Fibroblast of mammary gland (primary cell): ENCODE measurements around the gene KIAA1958.
"Not testable (repeated sequence)": the region's sequence is repeated elsewhere in the genome, so short reads cannot be mapped to it uniquely, and the experiment has no call there.

ENCODE experiments used
- DNase-seq: peaks from one replicate; pipeline ENCODE4 v3.0.0-alpha.2; 2010; ENCODE audit warnings: low read depth
- H3K4me3 ChIP-seq: 2 replicates; pipeline ENCODE4 v1.5.1; 2011; ENCODE audit warnings: low read depth, mild to moderate bottlenecking, low read length, moderate library complexity; ENCODE audit not compliant: control insufficient read depth
- TF ChIP-seq, protein P1 (sequence below): conservative IDR thresholded peaks from 2 replicates; pipeline ENCODE4 v1.5.1; 2011; ENCODE audit warnings: low read depth, low read length, inconsistent platforms; ENCODE audit not compliant: control insufficient read depth, insufficient read depth

The KIAA1958 gene

DNA sequence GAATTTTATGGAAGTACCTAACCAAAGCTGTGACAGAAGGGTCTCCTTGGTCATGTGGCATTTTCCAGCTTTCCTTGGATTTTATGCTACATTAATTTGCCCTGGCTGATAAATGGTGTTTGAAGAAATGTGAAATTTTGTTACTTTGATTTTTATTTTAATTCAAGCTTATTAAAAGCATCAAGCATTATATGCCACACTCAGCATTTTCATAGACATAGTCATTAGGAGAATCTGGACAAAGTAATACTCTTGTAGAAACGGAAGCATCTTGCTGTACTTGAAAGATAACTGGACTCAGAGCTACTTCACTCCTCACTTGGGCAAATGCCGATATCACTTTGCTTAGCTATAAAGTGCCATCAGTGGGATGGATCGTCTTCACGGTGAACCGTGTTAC lies 177.1 kb downstream of the KIAA1958 start:
- H3K4me3 ChIP-seq: no peak overlapping the region
- TF ChIP-seq, protein P1, sequence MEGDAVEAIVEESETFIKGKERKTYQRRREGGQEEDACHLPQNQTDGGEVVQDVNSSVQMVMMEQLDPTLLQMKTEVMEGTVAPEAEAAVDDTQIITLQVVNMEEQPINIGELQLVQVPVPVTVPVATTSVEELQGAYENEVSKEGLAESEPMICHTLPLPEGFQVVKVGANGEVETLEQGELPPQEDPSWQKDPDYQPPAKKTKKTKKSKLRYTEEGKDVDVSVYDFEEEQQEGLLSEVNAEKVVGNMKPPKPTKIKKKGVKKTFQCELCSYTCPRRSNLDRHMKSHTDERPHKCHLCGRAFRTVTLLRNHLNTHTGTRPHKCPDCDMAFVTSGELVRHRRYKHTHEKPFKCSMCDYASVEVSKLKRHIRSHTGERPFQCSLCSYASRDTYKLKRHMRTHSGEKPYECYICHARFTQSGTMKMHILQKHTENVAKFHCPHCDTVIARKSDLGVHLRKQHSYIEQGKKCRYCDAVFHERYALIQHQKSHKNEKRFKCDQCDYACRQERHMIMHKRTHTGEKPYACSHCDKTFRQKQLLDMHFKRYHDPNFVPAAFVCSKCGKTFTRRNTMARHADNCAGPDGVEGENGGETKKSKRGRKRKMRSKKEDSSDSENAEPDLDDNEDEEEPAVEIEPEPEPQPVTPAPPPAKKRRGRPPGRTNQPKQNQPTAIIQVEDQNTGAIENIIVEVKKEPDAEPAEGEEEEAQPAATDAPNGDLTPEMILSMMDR: no peak
- no peak for DNase-seq

DNA sequence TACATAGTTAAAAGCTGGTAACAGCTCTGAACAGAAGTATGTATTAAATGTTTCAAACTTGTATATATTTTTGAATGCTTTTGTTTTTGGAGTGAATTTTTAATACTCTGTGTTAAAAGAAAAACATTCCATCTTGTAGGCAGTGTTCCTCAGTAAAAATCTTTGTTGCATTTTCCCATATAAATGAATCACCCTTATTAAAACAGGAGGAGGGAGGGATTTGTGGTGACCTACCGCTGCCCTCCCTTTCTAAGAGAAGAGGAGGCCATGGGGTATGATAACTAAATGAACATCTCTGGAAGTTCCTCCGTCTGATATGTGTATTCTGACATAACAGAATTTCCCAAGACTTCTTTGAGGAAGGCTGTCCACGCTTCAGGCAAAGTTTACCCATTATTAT lies 177.9 kb downstream of the KIAA1958 start:
- TF ChIP-seq, protein P1: no peak
- no peak overlapping the region for H3K4me3 ChIP-seq
- no peak for DNase-seq

DNA sequence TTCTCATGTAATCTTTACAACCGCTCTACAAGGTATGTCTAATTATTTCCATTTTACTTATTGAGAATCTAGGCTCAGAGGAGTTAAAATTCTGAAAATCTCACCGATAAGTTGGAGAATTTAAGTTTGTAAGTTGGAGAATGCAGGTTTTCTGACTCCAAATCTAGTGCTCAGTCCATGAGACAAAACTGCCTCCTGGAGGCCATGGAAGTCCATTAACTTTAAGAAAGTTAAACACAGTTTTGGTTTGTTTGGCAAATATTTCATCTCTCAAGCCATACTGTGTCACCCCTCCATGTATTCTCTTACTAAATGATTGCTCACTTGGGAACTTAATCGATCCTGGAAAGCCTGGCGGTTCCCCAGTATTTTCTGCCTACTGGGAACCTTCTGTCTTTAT lies 178.7 kb downstream of the KIAA1958 start:
- no peak overlapping the region for H3K4me3 ChIP-seq
- peak; percentile 45 for DNase-seq
- TF ChIP-seq, protein P1: peak; percentile 34

GRCh38 chr9:112669326-112669725 lies 182.7 kb downstream of the KIAA1958 start:
- H3K4me3 ChIP-seq: no peak overlapping the region
- TF ChIP-seq, protein P1: no peak
- DNase-seq: no peak

DNA sequence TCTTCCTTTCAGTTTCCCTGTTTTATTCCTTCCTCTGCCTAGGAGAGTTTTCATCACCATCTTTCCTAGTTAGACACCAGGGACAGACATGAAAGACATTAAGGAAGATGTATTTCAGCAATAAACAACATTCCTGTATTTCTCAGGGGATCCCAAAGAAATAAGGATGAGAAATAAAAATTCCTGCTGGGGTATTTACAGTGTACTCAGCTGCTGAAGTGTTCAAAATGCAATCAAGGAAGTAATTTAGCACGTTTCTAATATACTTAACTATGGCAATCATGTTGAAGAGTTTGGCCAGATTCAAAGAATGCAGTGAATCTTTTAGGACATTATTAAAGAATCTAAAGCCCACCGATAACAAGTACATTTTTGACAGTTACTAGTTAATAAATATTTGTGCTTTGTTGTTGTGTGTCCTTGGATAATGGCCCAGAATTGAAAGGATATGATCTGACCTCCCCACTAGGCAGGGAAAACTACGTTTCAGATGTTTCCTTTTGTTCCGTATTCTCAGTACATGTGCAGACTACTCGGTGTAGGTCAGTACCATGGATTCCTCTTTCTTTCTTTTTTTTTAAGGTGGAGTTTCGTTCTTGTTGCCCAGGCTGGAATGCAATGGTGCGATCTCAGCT lies 184.5 kb downstream of the KIAA1958 start:
- DNase-seq: no peak
- no peak overlapping the region for H3K4me3 ChIP-seq
- TF ChIP-seq, protein P1: no peak

- H3K4me3 ChIP-seq, DNase-seq: not testable (repeated sequence)
Measured at GRCh38 chr9:112673221-112673620, 186.6 kb downstream of the KIAA1958 start.

DNA sequence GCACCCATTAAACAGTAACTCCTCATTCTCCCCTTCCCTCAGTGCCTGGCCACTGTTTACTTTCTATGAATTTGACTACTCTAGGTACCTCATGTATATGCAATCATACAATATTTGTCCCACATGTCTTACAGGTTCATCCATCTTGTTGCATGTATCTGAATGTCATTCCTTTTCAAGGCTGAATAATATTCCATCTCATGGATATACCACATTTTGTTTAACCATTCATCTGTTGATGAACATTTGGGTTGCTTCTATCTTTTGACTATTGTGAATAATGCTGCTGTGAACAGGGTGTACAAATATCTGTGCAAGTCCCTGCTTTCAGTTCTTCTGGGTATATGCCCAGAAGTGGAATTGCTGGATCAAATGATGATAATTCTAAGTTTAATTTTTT lies 190.4 kb downstream of the KIAA1958 start:
- H3K4me3 ChIP-seq: no peak overlapping the region
- TF ChIP-seq, protein P1: no peak
- DNase-seq: no peak
